ENCODE data around the gene CST9.

The CST9 gene

DNA sequence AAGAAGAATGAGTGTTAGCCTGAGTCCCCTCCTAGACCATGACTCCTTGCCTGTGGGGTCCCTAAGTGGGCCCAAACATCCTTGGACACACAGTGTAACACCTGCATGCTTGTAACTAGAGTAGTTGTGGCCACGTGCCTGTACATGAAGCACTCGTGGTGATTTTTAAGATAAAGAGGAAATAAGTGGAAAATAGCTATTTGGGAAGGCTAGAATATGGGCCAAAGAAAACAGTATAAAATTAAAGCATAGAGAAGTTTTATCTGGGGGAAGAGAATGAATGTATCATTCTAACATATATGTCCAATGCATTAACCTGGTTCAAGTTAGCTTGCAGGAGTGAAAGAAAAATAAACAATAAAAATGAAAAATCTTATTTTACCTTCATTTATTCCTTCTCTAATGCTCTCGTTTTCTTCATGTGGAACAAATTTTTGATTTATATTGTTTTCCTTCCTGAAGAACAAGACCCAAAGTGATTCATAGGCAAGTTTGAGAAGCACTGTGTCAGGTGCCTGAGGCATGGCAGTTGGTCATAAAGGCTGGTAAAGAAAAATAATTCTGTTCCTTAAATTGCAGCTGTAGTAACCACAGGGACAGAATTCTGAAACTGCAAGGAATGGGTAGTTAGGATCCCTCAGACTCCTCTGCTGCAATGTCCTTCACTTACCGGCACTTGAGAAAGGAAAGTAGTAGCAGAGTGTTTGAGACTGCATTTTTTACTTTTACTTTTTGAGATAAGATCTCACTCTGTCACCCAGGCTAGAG, 40.6 kb upstream of the CST9 start:
- TF ChIP-seq CREB1 (IDR thresholded peaks at IDR 0.05; ENCODE audit: low read depth) (no peak), TEAD4 (IDR thresholded peaks at IDR 0.05) (no peak), FOXM1 (IDR thresholded peaks at IDR 0.05; ENCODE audit: borderline replicate concordance, low read depth) (no peak), TCF12 (IDR thresholded peaks at IDR 0.05; ENCODE audit: low read depth) (no peak), EGR1 (IDR thresholded peaks at IDR 0.05) (no peak), ZBTB7A (IDR thresholded peaks at IDR 0.05; ENCODE audit: low read depth) (no peak), CEBPB (IDR thresholded peaks at IDR 0.05) (no peak), NFIC (IDR thresholded peaks at IDR 0.05) (no peak), MAX (IDR thresholded peaks at IDR 0.05) (no peak), RAD21 (IDR thresholded peaks at IDR 0.05; ENCODE audit: low read depth) (no peak), TAF1 (IDR thresholded peaks at IDR 0.05; ENCODE audit: low read depth) (no peak), EP300 (IDR thresholded peaks at IDR 0.05; ENCODE audit: borderline replicate concordance) (no peak), YY1 (IDR thresholded peaks at IDR 0.05; ENCODE audit: low read depth) (no peak)
- TF ChIP-seq, protein P1, sequence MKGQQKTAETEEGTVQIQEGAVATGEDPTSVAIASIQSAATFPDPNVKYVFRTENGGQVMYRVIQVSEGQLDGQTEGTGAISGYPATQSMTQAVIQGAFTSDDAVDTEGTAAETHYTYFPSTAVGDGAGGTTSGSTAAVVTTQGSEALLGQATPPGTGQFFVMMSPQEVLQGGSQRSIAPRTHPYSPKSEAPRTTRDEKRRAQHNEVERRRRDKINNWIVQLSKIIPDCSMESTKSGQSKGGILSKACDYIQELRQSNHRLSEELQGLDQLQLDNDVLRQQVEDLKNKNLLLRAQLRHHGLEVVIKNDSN (IDR thresholded peaks at IDR 0.05), result no peak
- TF ChIP-seq, protein P2, sequence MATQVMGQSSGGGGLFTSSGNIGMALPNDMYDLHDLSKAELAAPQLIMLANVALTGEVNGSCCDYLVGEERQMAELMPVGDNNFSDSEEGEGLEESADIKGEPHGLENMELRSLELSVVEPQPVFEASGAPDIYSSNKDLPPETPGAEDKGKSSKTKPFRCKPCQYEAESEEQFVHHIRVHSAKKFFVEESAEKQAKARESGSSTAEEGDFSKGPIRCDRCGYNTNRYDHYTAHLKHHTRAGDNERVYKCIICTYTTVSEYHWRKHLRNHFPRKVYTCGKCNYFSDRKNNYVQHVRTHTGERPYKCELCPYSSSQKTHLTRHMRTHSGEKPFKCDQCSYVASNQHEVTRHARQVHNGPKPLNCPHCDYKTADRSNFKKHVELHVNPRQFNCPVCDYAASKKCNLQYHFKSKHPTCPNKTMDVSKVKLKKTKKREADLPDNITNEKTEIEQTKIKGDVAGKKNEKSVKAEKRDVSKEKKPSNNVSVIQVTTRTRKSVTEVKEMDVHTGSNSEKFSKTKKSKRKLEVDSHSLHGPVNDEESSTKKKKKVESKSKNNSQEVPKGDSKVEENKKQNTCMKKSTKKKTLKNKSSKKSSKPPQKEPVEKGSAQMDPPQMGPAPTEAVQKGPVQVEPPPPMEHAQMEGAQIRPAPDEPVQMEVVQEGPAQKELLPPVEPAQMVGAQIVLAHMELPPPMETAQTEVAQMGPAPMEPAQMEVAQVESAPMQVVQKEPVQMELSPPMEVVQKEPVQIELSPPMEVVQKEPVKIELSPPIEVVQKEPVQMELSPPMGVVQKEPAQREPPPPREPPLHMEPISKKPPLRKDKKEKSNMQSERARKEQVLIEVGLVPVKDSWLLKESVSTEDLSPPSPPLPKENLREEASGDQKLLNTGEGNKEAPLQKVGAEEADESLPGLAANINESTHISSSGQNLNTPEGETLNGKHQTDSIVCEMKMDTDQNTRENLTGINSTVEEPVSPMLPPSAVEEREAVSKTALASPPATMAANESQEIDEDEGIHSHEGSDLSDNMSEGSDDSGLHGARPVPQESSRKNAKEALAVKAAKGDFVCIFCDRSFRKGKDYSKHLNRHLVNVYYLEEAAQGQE (IDR thresholded peaks at IDR 0.05; ENCODE audit: low read depth), result no peak

- TF ChIP-seq, protein P2 (IDR thresholded peaks at IDR 0.05; ENCODE audit: low read depth), result no peak
- TF ChIP-seq CEBPB (IDR thresholded peaks at IDR 0.05), result no peak
- TF ChIP-seq EGR1 (IDR thresholded peaks at IDR 0.05), result no peak
- TF ChIP-seq TEAD4 (IDR thresholded peaks at IDR 0.05), result no peak
- TF ChIP-seq FOXM1 (IDR thresholded peaks at IDR 0.05; ENCODE audit: borderline replicate concordance, low read depth), result no peak
- TF ChIP-seq YY1 (IDR thresholded peaks at IDR 0.05; ENCODE audit: low read depth), result no peak
Measured at GRCh38 chr20:23645575-23645974, 39.9 kb upstream of the CST9 start.

GRCh38 chr20:23644164-23644563, 38.4 kb upstream of the CST9 start:
- TF ChIP-seq TCF12 (IDR thresholded peaks at IDR 0.05; ENCODE audit: low read depth) (no peak), EP300 (IDR thresholded peaks at IDR 0.05; ENCODE audit: borderline replicate concordance) (no peak), TEAD4 (IDR thresholded peaks at IDR 0.05) (no peak), CEBPB (IDR thresholded peaks at IDR 0.05) (no peak), MAX (IDR thresholded peaks at IDR 0.05) (no peak), RAD21 (IDR thresholded peaks at IDR 0.05; ENCODE audit: low read depth) (no peak), YY1 (IDR thresholded peaks at IDR 0.05; ENCODE audit: low read depth) (no peak), FOXM1 (IDR thresholded peaks at IDR 0.05; ENCODE audit: borderline replicate concordance, low read depth) (no peak), ZBTB7A (IDR thresholded peaks at IDR 0.05; ENCODE audit: low read depth) (no peak), CREB1 (IDR thresholded peaks at IDR 0.05; ENCODE audit: low read depth) (no peak), TAF1 (IDR thresholded peaks at IDR 0.05; ENCODE audit: low read depth) (no peak), EGR1 (IDR thresholded peaks at IDR 0.05) (no peak), NFIC (IDR thresholded peaks at IDR 0.05) (no peak)
- TF ChIP-seq, protein P2 (IDR thresholded peaks at IDR 0.05; ENCODE audit: low read depth), result no peak
- TF ChIP-seq, protein P1 (IDR thresholded peaks at IDR 0.05), result no peak

- no peak for TF ChIP-seq RAD21 (IDR thresholded peaks at IDR 0.05; ENCODE audit: low read depth)
- TF ChIP-seq MAX (IDR thresholded peaks at IDR 0.05), result no peak
- no peak for TF ChIP-seq EP300 (IDR thresholded peaks at IDR 0.05; ENCODE audit: borderline replicate concordance)
- no peak for TF ChIP-seq TCF12 (IDR thresholded peaks at IDR 0.05; ENCODE audit: low read depth)
- TF ChIP-seq, protein P1 (IDR thresholded peaks at IDR 0.05), result no peak
- no peak for TF ChIP-seq TAF1 (IDR thresholded peaks at IDR 0.05; ENCODE audit: low read depth)
- no peak for TF ChIP-seq TEAD4 (IDR thresholded peaks at IDR 0.05)
- TF ChIP-seq CEBPB (IDR thresholded peaks at IDR 0.05), result no peak
- TF ChIP-seq CREB1 (IDR thresholded peaks at IDR 0.05; ENCODE audit: low read depth), result no peak
- no peak for TF ChIP-seq FOXM1 (IDR thresholded peaks at IDR 0.05; ENCODE audit: borderline replicate concordance, low read depth)
- TF ChIP-seq ZBTB7A (IDR thresholded peaks at IDR 0.05; ENCODE audit: low read depth), result no peak
- TF ChIP-seq EGR1 (IDR thresholded peaks at IDR 0.05), result no peak
- TF ChIP-seq, protein P2 (IDR thresholded peaks at IDR 0.05; ENCODE audit: low read depth), result no peak
- TF ChIP-seq NFIC (IDR thresholded peaks at IDR 0.05), result no peak
- TF ChIP-seq YY1 (IDR thresholded peaks at IDR 0.05; ENCODE audit: low read depth), result no peak
Measured at GRCh38 chr20:23643659-23644058, 37.9 kb upstream of the CST9 start.

All from Ishikawa (cell line).